ENCODE data around the gene HIPK4.
A peak's percentile ranks its signal among the peaks of the same experiment; 100 is the strongest.
"Not testable (repeated sequence)": the region's sequence is repeated elsewhere in the genome, so short reads cannot be mapped to it uniquely, and the experiment has no call there.

Gene HIPK4

GRCh38 chr19:40336601-40336900 is 53.4 kb downstream of the HIPK4 start:
- DNase-seq (ENCODE audit: low spot score): no peak

- DNase-seq (ENCODE audit: low spot score): no peak
Observed at GRCh38 chr19:40335855-40336600, 54.0 kb downstream of the HIPK4 start.

GRCh38 chr19:40335101-40335500 is 54.9 kb downstream of the HIPK4 start:
- DNase-seq (ENCODE audit: low spot score): no peak

GRCh38 chr19:40333083-40333482 is 56.9 kb downstream of the HIPK4 start:
- not testable (repeated sequence) for DNase-seq (ENCODE audit: low spot score)

- peak; percentile 82 for DNase-seq (ENCODE audit: low spot score)
Observed at GRCh38 chr19:40332669-40333068, 57.3 kb downstream of the HIPK4 start.

GRCh38 chr19:40331052-40331451 is 58.9 kb downstream of the HIPK4 start:
- DNase-seq (ENCODE audit: low spot score): no peak
